Activated CD4-positive, alpha-beta T cell treated with anti-CD3 and anti-CD28 coated beads for 4 hours (primary cell): ENCODE data around the gene TMEM186.
"Not testable (repeated sequence)": the region's sequence is repeated elsewhere in the genome, so short reads cannot be mapped to it uniquely, and the experiment has no call there.

Experiments used
- DNase-seq, 2 donors: peaks; one replicate each; pipeline ENCODE4 v3.0.0-alpha.2; 2020

TMEM186 gene

DNA sequence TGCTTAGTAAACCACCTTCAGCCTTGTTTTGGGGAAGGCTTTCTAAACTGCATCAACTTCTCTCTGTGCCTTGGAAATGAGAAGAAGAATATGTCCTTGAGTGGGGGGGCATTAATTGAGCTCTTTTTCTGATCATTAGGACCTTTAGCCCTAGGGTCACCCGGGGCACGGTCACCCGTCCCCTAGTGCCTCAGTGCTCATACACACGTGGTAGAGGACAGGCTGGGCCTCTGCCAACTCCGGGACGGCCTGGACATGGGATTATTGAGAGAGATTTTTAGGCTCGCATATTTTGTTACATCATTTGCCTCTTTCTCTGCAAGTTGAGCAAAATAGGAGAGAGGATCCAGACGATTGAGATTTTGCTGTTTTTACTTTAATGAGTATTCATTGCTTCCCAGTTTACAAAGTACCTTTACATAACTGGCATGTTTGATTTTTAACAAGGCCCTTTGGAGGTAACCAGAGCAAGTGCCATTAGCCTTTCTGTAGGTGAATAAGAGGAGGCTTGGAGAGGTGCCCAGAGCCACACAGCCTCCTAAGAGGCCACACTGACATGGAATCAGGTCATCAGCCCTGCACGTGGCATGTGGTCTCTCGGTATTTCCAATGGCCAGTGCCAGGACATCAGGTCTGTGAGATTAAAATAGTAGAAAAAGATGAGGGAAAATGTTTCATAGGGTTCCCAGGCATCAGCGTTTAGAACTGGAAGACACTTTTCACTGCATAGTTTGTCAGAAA, 11.3 kb upstream of the TMEM186 start:
- DNase-seq = no peak

DNA sequence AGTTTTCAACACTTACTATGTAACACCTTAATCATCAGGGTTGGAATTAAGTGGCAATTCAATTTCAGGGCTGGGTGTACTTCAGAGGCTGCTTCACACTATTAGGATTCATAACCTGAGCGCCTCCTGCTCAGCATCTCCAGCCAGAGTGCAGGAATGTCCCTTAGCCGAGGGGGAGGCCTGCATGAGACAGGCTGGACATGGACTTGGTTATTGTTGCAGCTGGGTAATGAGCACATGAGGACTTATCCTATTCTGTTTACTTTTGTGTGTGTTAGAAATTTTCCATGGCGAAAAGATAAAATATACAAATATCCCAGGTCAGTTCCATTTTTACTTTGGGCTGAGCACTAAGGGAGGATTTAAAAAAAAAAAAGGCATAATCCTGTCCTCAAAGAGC, 10.6 kb upstream of the TMEM186 start:
- DNase-seq = no peak

DNA sequence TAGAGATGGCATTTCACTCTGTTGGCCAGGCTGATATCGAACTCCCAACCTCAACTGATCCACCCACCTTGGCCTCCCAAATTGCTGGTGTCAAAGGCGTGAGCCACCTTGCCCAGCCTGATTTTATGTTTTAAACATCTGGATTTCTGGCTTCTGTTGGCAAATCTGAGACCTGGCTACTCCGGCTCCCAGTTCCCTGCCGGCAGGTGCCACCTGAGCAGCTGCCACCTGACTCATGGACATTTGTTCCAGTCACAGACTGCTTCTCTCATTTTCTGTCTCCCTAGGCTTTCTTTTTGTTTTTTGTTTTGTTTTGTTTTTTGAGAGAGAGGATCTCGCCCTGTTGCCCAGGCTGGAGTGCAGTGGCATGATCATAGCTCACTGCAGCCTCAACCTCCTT, 9.8 kb upstream of the TMEM186 start:
- DNase-seq = no peak

DNA sequence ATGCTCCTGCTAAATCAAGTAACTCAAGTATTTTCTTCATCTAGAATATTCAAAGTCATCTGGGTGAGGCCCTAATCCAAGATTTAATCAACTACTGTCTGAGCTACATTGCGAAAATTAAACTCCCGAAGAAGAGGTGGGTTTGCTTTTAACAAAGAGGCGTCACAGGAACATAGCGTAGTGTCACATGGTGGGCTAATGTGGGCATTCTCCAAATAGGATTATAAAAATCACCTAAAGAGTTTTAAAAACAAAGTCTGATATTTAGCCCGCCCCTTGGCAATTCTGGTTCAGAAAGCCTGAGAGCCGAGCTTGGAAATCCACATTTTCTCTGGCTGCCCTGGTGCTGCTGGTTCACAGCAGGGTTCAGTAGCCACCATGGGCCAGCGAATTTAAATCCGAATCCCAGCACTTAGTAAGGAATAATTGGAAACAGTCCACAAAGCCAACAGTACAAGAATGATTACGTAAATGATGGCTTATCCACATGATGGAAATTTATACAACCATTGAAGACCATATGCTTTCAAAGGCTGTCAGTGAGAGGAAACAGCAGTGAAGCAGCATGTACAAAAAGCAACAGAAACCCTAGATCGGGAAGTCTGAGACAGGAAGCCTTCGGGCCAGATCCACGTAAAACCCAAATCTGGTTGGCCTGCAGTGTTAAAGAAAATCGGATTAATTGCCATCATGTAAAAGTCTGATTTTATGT, 9.0 kb upstream of the TMEM186 start:
- no peak for DNase-seq

- no peak for DNase-seq
Measured at GRCh38 chr16:8804313-8804712, 6.9 kb upstream of the TMEM186 start.

DNA sequence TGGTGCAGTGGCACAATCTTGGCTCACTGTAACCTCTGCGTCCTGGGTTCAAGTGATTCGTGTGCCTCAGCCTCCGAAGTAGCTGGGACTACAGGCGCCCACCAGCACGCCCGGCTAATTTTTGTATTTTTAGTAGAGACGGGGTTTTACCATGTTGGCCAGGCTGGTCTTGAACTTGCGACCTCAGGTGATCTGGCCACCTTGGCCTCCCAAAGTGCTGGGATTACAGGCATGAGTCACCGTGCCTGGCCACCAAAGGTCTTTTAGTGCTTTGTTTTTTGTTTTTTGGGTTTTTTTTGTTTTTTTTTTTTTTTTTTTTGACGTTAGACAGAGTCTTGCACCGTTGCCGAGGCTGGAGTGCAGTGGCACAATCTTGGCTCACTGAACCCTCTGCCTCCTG, 6.3 kb upstream of the TMEM186 start:
- not testable (repeated sequence) for DNase-seq

- DNase-seq = no peak
Measured at GRCh38 chr16:8801701-8802100, 4.3 kb upstream of the TMEM186 start.

DNA sequence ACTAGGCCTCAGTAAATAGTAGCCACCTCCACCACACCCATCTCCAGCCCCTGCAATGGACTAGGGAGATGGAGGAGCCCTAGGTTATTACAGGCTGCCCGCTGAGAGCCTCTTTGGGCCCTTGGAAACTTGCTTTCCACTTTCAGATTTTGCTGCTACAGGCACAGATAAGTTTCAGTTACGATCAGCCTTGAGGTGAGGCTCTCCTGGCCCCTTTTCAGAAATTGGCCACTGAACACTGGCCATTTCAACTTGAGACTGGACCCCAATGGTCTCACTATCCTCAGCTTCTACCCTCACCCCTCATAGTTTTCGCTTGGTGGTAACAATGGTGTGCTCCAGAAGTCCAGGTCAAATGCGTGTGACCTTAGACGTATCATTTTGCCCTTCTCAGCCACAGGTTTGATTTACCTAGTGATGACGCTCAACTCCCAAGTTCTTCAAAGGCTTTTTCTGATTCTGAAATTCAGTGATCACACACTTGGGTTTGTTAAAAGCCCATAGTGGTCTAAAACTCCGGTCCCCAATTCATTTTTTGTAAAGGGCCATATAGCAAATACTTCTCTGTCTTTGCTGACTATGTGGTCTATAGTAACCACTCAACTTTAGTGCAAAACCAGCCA, 1.2 kb upstream of the TMEM186 start:
- DNase-seq = no peak

- DNase-seq = no peak
Measured at GRCh38 chr16:8798174-8798527, 712 bp upstream of the TMEM186 start.

GRCh38 chr16:8796469-8797363, 723 bp downstream of the TMEM186 start:
- DNase-seq = no peak

DNA sequence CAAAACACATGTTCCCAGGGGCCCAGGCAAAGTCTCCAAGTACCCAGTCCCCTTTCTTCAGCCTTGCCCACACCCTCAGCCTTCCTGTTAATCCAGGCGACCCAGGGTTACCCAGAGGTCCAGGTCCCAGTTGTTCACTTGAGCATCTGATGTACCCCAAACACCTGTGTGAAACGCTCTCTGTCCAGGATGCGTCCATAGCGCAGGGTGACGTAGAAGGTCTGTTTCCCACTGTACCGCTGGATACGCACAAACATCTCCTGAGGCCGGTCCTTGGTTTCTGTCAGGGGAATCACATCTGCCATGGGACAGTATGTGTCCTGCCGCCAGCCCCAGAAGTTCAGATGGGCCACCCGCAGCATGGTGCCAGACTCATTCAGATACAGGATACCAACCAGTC, 1.6 kb downstream of the TMEM186 start:
- DNase-seq = no peak

- no peak for DNase-seq
Measured at GRCh38 chr16:8795091-8795490, 2.3 kb downstream of the TMEM186 start.

DNA sequence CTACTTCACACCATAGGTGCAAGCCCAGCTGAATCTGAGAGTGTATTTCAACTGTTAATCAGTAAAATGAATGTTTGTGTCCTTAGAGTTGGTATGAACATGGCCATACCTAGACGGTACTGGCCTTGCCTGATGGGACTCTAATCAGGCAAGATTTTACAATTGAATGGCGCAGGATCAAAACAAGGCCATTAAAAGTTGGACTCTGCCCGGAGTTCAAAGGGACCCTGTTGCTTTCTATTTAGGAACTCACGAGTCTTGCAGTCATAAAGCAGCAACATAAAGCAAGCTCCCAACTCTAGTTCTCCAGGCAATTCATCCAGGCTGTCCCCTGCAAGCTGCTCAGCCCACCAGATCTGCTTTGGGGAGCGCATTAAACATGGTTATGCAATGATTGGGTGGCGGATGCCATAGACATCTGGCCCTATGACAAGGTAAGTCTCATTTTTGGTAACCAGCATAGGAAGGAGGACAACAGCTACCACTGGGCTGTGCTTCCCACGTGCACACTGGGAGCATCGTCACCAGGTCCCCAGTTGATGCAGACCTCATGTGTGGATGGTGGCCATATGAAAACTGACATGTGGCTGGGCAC, 8.8 kb downstream of the TMEM186 start:
- DNase-seq = no peak

DNA sequence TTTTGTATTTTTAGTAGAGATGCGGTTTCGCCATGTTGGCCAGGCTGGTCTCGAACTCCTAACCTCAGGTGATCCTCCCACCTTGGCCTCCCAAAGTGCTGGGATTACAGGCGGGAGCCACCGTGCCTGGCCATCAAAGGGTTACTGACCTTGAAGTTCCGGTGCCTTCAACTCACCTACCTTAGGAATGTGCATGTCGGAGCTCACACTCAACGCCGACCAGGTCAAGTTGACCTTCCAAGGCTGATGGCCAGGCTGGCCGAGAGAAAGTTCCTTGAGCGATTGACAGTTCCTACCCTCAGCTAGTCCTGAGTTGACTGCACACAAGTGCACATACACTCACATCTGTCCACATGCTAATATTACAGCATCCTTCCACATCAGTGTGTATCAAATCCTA, 11.1 kb downstream of the TMEM186 start:
- not testable (repeated sequence) for DNase-seq

- no peak for DNase-seq
Measured at GRCh38 chr16:8785408-8785807, 12.0 kb downstream of the TMEM186 start.

DNA sequence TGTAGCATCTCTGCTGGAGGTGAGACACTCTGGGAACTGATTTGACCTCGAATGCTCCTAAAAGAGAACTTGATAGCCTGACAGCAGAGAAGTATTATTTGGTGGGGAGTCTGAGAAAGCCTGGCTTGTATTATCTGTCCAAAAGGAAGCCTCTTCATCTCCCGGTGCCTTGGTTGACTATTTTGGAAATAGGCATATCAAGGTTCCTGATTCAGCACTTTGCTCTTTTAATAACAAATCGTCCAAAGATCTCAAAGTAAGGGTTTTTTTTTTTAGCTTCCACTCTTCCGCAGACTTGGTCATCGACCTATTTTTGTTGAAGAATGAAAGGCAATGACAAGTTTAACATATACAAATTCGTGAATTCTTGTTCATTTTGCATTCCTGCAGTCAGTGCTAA, 14.8 kb downstream of the TMEM186 start:
- DNase-seq = no peak

DNA sequence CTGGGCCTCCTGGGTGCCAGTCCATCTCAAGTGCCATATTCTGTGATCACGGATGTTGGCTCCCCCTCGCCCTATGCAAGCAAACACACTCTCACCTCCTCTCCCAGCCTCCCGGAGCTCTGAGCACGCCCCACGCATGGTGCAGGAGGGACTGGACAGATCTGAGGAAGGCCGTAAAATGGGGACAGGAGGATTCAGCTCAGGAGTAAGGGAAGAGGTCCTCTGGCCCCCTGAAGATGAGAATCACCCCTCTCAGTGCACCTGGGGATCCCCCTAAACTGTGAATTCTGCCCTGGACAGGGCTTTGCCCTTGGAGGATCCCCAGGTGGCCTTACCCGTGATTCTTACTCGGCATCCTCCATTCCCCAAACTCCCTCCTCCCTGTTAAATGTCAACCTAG, 15.6 kb downstream of the TMEM186 start:
- DNase-seq = no peak

GRCh38 chr16:8777217-8777616, 20.2 kb downstream of the TMEM186 start:
- DNase-seq = no peak

GRCh38 chr16:8776129-8776584, 21.3 kb downstream of the TMEM186 start:
- no peak for DNase-seq

- DNase-seq = no peak
Measured at GRCh38 chr16:8775359-8775758, 22.1 kb downstream of the TMEM186 start.

- DNase-seq = no peak
Measured at GRCh38 chr16:8774208-8774607, 23.2 kb downstream of the TMEM186 start.

DNA sequence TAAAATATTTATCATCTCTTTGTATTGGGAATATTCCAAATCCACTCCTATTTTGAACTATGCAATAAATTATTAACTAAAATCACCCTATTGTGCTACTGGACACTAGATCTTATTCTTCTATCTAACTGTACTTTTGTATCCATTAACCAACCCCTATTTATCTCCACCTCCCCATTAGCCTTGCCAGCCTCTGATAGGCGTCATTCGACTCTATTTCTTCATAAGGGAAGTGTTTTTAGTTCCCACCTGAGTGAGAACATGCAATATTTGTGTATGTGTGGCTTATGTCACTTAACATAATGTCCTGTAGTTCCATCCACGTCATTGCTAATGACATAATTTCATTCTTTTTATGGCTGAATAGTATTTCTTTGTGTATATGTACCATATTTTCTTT, 23.9 kb downstream of the TMEM186 start:
- DNase-seq = no peak

GRCh38 chr16:8768692-8769091, 28.7 kb downstream of the TMEM186 start:
- DNase-seq = no peak
